ENCODE results near the gene MAP3K6. TPM values are rescaled to one million over a fixed set of nuclear protein-coding genes. Genes with fewer than 3 reads are reported as not detected.

The MAP3K6 gene
- total RNA-seq, 1 experiment from 2014 or later = 25.1 TPM

DNA sequence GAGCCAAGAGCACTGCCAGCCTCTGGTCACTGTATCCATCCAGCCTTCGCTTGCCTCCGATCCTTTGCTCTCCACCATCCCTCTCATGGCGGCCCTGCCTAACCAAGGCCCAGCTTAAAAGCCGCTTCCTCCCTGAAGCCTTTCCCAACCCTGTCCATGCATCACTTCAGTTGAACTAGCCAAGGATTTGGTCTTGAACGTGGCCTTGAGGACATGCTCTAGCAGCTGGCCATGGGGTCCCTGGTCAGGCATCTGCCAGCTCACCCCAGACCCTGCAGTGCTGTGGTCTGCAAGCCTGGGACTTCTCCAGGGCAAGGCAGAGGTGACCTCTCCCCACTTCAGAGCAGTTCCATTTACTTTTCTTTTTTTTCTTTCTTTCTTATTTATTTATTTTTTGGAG is 30.0 kb downstream of the MAP3K6 start:
- H2AFZ ChIP-seq = no peak overlapping the region
- intact Hi-C loops (cut with micrococcal nuclease; ENCODE audit: unreplicated experiment) = no loop called here
- TF ChIP-seq EZH2 (IDR thresholded peaks at IDR 0.05; ENCODE audit: low read depth) (no peak), CTCF (conservative IDR thresholded peaks at IDR 0.05) (no peak)
- H4K20me1 ChIP-seq (ENCODE audit: insufficient read depth) = no peaks in the 10 kb centered on the region
- H3K27me3 ChIP-seq (ENCODE audit: insufficient read depth, low read depth) = no peaks in the 10 kb centered on the region
- no peaks in the 10 kb centered on the region for H3K9me2 ChIP-seq (ENCODE audit: insufficient read depth)
- H3K36me3 ChIP-seq (ENCODE audit: low read depth) = no peaks in the 10 kb centered on the region; the same call in 1 of the 2 replicates
- no TSS peak for BruUV-seq (replicated peaks)
- H3K4me2 ChIP-seq = no peak overlapping the region
- peaks cover 12% of the 10 kb centered on the region; the same call in 1 of the 2 replicates for H3F3A ChIP-seq (ENCODE audit: insufficient read depth, low read depth)
- no peaks in the 10 kb centered on the region for H3K9me3 ChIP-seq (ENCODE audit: insufficient read depth, low read depth)
- no peak overlapping the region for H3K27ac ChIP-seq
- POLR2A ChIA-PET (ENCODE audit: unreplicated experiment) = no interaction called here
- H3K4me1 ChIP-seq (replicated peaks; ENCODE audit: insufficient read depth) = peaks cover 16% of the 10 kb centered on the region
- no peaks in the 10 kb centered on the region for H3K79me2 ChIP-seq (ENCODE audit: low read depth)
- CTCF ChIA-PET = no interaction called here
- no peak overlapping the region for H3K4me3 ChIP-seq
- DNase-seq = no peak

- no peak overlapping the region for H3K27ac ChIP-seq
- no peaks in the 10 kb centered on the region; the same call in 1 of the 2 replicates for H3K36me3 ChIP-seq (ENCODE audit: low read depth)
- no peak overlapping the region for H2AFZ ChIP-seq
- intact Hi-C loops (cut with micrococcal nuclease; ENCODE audit: unreplicated experiment) = no loop called here
- POLR2A ChIA-PET (ENCODE audit: unreplicated experiment) = no interaction called here
- no peaks in the 10 kb centered on the region for H3K79me2 ChIP-seq (ENCODE audit: low read depth)
- H3K4me3 ChIP-seq = no peak overlapping the region
- H3K9me3 ChIP-seq (ENCODE audit: insufficient read depth, low read depth) = no peaks in the 10 kb centered on the region
- H4K20me1 ChIP-seq (ENCODE audit: insufficient read depth) = no peaks in the 10 kb centered on the region
- no peaks in the 10 kb centered on the region for H3K27me3 ChIP-seq (ENCODE audit: insufficient read depth, low read depth)
- BruUV-seq (replicated peaks) = TSS peak; percentile 18
- H3K9me2 ChIP-seq (ENCODE audit: insufficient read depth) = no peaks in the 10 kb centered on the region
- H3K4me1 ChIP-seq (replicated peaks; ENCODE audit: insufficient read depth) = peaks cover 7% of the 10 kb centered on the region
- H3K4me2 ChIP-seq = no peak overlapping the region
- DNase-seq = no peak
- TF ChIP-seq CTCF (conservative IDR thresholded peaks at IDR 0.05) (no peak), EZH2 (IDR thresholded peaks at IDR 0.05; ENCODE audit: low read depth) (no peak)
- CTCF ChIA-PET = interaction anchor here (0.5 to 0.6 kb wide), 2 partner anchors 27 to 53 kb away, joined by 3 to 4 read pairs; no protein-coding TSS in a partner anchor
- peaks cover 6% of the 10 kb centered on the region; the same call in 1 of the 2 replicates for H3F3A ChIP-seq (ENCODE audit: insufficient read depth, low read depth)
These were observed 31.0 kb downstream of the MAP3K6 start for GRCh38 chr1:27335506-27336422.

DNA sequence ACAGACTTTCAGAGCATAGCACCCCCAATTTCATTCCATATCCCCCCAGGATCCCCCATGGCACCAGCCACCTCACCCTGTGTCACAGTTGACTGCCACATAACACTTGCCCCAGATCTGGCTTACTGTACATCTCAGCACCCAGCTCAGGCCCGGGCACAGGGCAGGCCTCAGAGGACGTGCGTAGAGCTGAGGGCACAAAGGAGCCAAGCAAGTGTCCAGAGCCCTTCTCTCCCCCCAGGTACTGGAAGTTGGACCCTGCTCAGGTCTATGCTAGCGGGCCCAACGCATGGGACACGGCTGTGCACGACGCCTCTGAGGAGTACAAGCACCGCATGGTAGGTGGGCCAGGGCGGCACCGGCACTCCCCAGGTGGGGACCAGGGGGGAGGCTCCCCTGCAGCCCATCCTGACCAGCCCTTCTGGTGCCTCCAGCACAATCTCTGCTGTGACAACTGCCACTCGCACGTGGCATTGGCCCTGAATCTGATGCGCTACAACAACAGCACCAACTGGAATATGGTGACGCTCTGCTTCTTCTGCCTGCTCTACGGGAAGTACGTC is 33.0 kb downstream of the MAP3K6 start:
- intact Hi-C loops (cut with micrococcal nuclease; ENCODE audit: unreplicated experiment) = no loop called here
- no peaks in the 10 kb centered on the region for H3K9me2 ChIP-seq (ENCODE audit: insufficient read depth)
- H2AFZ ChIP-seq = no peak overlapping the region
- H3F3A ChIP-seq (ENCODE audit: insufficient read depth, low read depth) = no peaks in the 10 kb centered on the region
- no peaks in the 10 kb centered on the region for H3K4me1 ChIP-seq (replicated peaks; ENCODE audit: insufficient read depth)
- H3K4me3 ChIP-seq = no peak overlapping the region
- H3K9me3 ChIP-seq (ENCODE audit: insufficient read depth, low read depth) = no peaks in the 10 kb centered on the region
- H3K27me3 ChIP-seq (ENCODE audit: insufficient read depth, low read depth) = no peaks in the 10 kb centered on the region
- no peak for DNase-seq
- no peaks in the 10 kb centered on the region; the same call in 1 of the 2 replicates for H3K36me3 ChIP-seq (ENCODE audit: low read depth)
- POLR2A ChIA-PET (ENCODE audit: unreplicated experiment) = no interaction called here
- no peak for TF ChIP-seq EZH2 (IDR thresholded peaks at IDR 0.05; ENCODE audit: low read depth)
- no peak for TF ChIP-seq CTCF (conservative IDR thresholded peaks at IDR 0.05)
- H3K79me2 ChIP-seq (ENCODE audit: low read depth) = no peaks in the 10 kb centered on the region
- BruUV-seq (replicated peaks) = no TSS peak
- H3K27ac ChIP-seq = no peak overlapping the region
- CTCF ChIA-PET = interaction anchor here (0.5 kb wide), 1 partner anchor 105 kb away, joined by 3 read pairs; no protein-coding TSS in a partner anchor
- H4K20me1 ChIP-seq (ENCODE audit: insufficient read depth) = no peaks in the 10 kb centered on the region
- H3K4me2 ChIP-seq = no peak overlapping the region

Data from PC-9 (cell line).